ENCODE measurements around the gene EXOC2. TPM values are rescaled to one million over a fixed set of nuclear protein-coding genes. Genes with fewer than 3 reads are reported as not detected.

Gene EXOC2
- total and polyA plus RNA-seq, 2 experiments from 2014 or later: 28.9 to 29.2 TPM

DNA sequence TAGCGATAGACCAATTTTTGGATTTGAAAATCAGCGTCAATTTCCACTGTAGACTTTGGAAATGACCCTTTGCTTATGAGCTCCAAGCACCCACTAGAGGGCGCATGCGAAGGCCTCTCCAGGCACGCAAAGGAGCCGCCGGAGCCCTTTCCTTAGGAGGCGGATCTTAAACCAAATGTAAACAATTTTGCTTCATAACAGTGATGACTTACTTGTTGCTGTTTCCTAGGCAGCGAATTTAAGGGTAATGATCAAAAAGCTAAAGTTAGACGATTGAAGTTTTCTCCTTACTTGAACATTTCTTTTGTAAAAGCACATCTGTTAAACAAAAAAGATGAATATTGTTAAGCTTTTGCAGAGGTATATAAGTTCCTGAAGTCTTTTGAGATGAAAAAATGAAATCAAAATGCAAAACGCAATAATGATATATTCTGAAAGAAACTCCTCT, 29.2 kb upstream of the EXOC2 start:
- Histone ChIP-seq H3K27ac (no peak overlapping the region), H3K4me3 (no peak overlapping the region), H3K27me3 (no peaks in the 10 kb centered on the region), H3K36me3 (no peaks in the 10 kb centered on the region), H3K4me1 (ENCODE audit: low read depth) (no peaks in the 10 kb centered on the region), H3K9me3 (ENCODE audit: low read depth) (no peaks in the 10 kb centered on the region)
- DNase-seq (ENCODE audit: low read depth in 1 of 2, low spot score in 1 of 2): peak; percentile 86 to 88
- TF ChIP-seq, protein P1, sequence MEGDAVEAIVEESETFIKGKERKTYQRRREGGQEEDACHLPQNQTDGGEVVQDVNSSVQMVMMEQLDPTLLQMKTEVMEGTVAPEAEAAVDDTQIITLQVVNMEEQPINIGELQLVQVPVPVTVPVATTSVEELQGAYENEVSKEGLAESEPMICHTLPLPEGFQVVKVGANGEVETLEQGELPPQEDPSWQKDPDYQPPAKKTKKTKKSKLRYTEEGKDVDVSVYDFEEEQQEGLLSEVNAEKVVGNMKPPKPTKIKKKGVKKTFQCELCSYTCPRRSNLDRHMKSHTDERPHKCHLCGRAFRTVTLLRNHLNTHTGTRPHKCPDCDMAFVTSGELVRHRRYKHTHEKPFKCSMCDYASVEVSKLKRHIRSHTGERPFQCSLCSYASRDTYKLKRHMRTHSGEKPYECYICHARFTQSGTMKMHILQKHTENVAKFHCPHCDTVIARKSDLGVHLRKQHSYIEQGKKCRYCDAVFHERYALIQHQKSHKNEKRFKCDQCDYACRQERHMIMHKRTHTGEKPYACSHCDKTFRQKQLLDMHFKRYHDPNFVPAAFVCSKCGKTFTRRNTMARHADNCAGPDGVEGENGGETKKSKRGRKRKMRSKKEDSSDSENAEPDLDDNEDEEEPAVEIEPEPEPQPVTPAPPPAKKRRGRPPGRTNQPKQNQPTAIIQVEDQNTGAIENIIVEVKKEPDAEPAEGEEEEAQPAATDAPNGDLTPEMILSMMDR (IDR thresholded peaks at IDR 0.05; ENCODE audit: low read depth, low read length): peak; percentile 96

GRCh38 chr6:718345-718744, 25.4 kb upstream of the EXOC2 start:
- DNase-seq (ENCODE audit: low read depth in 1 of 2, low spot score in 1 of 2): peak in 1 of 2 donors; percentile 11
- peaks cover 4% of the 10 kb centered on the region for H3K27me3 ChIP-seq
- H3K4me1 ChIP-seq (ENCODE audit: low read depth): no peaks in the 10 kb centered on the region
- H3K36me3 ChIP-seq: no peaks in the 10 kb centered on the region
- TF ChIP-seq, protein P1 (IDR thresholded peaks at IDR 0.05; ENCODE audit: low read depth, low read length): no peak
- H3K27ac ChIP-seq: no peak overlapping the region
- no peaks in the 10 kb centered on the region for H3K9me3 ChIP-seq (ENCODE audit: low read depth)
- H3K4me3 ChIP-seq: no peak overlapping the region

DNA sequence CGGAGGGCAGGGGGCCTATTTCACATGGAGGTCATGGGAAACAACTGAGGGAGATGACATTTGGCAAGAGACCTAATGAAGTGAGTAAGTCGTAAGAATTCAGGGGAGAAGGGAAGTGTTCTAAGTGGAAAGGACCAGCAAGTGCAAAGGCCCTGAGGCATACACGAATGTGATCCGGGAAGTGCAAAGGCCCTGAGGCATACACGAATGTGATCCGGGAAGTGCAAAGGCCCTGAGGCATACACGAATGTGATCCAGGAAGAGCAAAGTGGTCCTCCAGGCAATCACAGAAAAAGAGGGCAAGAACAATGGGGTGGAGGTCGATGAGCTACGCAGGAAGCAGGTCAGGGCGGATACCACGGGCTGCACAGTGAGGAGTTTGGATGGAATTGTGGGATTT, 24.2 kb upstream of the EXOC2 start:
- Histone ChIP-seq H3K27me3 (peaks cover 4% of the 10 kb centered on the region), H3K9me3 (ENCODE audit: low read depth) (no peaks in the 10 kb centered on the region), H3K4me3 (no peak overlapping the region), H3K36me3 (no peaks in the 10 kb centered on the region), H3K4me1 (ENCODE audit: low read depth) (no peaks in the 10 kb centered on the region), H3K27ac (no peak overlapping the region)
- TF ChIP-seq, protein P1 (IDR thresholded peaks at IDR 0.05; ENCODE audit: low read depth, low read length): no peak
- no peak for DNase-seq (ENCODE audit: low read depth in 1 of 2, low spot score in 1 of 2)

DNA sequence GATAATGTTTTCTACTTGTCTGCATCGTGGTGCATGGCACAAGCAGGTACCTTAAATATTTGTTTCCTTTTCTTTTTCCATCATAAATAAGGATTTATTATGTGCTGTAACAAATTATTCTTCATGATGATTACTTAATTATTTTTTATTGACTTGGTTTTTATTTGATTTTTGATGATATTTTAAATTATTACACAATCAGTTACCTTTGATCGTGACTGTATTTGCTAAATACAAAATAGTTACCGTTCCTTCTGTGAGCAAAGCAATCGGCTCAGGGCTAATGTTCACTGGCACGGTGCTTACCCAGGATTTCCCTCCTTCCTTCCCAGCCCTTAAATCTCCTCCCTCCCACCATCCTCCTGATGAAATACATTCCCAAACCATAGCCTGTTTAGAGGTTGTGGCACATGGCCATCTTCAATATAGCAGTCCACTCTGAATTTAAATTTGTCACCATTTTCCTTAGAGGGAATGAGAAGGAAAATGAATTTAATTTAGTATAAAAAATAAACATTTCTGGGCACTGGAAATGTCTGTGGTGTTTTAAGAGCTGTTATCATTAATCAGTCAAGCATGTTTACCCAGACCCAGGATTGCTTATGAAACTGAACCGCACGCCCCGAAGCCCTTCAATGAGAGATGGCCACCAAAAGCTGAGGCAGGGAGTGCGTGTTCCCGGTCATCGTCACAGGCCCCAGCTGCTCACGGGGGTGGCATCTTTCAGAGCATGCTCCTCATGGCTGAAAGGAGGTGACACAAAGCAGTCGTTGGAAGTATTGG, 23.0 kb upstream of the EXOC2 start:
- Histone ChIP-seq H3K4me1 (ENCODE audit: low read depth) (no peaks in the 10 kb centered on the region), H3K9me3 (ENCODE audit: low read depth) (no peaks in the 10 kb centered on the region), H3K4me3 (no peak overlapping the region), H3K27ac (no peak overlapping the region), H3K27me3 (peaks cover 13% of the 10 kb centered on the region), H3K36me3 (no peaks in the 10 kb centered on the region)
- DNase-seq (ENCODE audit: low read depth in 1 of 2, low spot score in 1 of 2): no peak
- TF ChIP-seq, protein P1 (IDR thresholded peaks at IDR 0.05; ENCODE audit: low read depth, low read length): no peak

DNA sequence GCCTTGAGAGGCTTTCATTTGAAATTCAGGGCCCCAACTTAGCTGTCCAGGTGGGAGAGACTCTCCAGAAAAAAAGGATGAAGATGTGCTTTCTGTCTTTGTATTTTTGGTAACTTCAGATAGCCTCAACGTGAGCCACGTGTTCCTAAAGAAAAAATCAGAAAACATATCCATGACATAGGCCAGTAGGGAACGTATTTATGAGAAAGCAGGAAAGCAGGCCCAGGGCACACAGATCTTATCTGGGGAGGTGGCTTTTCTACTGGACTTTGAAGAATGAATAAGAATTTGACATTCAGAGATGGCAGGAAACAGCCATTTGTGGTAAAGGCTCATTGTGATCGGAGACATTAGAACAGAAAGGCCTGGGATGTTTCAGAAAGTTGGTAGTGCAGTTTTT, 21.2 kb upstream of the EXOC2 start:
- Histone ChIP-seq H3K4me1 (ENCODE audit: low read depth) (no peaks in the 10 kb centered on the region), H3K27ac (no peak overlapping the region), H3K4me3 (no peak overlapping the region), H3K36me3 (no peaks in the 10 kb centered on the region), H3K9me3 (ENCODE audit: low read depth) (no peaks in the 10 kb centered on the region), H3K27me3 (peaks cover 25% of the 10 kb centered on the region)
- DNase-seq (ENCODE audit: low read depth in 1 of 2, low spot score in 1 of 2): no peak
- TF ChIP-seq, protein P1 (IDR thresholded peaks at IDR 0.05; ENCODE audit: low read depth, low read length): no peak
